Measurements from ENCODE around the gene ARHGAP19. TPM values are rescaled to one million over a fixed set of nuclear protein-coding genes. Genes with fewer than 3 reads are reported as not detected.
"Not testable (repeated sequence)": the region's sequence is repeated elsewhere in the genome, so short reads cannot be mapped to it uniquely, and the experiment has no call there.

Gene ARHGAP19
- total and polyA plus RNA-seq, 2 donors (not counting 1 experiment from before 2014, with no cell fraction given): 5.6 to 7.4 TPM

DNA sequence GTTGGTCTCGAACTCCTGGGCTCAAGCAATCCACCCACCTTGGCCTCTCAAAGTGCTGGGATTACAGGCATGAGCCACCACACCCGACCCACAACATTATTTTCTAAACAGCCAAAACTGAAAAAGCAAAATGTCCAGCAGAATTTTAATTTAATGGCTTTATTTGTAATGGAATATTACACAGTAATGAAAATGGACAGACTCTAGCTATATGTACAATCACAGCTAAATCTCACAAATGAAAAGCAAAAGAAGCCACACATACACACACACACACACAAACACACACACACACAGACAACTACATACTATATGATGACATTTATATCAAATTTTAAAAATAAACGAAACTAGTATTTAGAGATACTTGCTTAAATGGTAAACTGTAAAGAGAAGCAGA lies 18.7 kb downstream of the ARHGAP19 start:
- H3K9ac ChIP-seq (ENCODE audit: insufficient read depth, low read length): no peak overlapping the region
- no peak for TF ChIP-seq EZH2 (IDR thresholded peaks at IDR 0.05; ENCODE audit: low read length, missing control alignments)
- TF ChIP-seq, protein P1, sequence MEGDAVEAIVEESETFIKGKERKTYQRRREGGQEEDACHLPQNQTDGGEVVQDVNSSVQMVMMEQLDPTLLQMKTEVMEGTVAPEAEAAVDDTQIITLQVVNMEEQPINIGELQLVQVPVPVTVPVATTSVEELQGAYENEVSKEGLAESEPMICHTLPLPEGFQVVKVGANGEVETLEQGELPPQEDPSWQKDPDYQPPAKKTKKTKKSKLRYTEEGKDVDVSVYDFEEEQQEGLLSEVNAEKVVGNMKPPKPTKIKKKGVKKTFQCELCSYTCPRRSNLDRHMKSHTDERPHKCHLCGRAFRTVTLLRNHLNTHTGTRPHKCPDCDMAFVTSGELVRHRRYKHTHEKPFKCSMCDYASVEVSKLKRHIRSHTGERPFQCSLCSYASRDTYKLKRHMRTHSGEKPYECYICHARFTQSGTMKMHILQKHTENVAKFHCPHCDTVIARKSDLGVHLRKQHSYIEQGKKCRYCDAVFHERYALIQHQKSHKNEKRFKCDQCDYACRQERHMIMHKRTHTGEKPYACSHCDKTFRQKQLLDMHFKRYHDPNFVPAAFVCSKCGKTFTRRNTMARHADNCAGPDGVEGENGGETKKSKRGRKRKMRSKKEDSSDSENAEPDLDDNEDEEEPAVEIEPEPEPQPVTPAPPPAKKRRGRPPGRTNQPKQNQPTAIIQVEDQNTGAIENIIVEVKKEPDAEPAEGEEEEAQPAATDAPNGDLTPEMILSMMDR (conservative IDR thresholded peaks at IDR 0.05 in 1 of 2, IDR thresholded peaks at IDR 0.05 in 1 of 2; ENCODE audit: low read depth in 1 of 2, low read length in 2 of 2): no peak
- H3K27me3 ChIP-seq (ENCODE audit: control insufficient read depth, insufficient read depth, low read length): no peaks in the 10 kb centered on the region
- no peak overlapping the region for H3K4me2 ChIP-seq (ENCODE audit: extremely low read depth, insufficient read depth, low read length)
- DNase-seq (ENCODE audit: low read depth in 2 of 2): no peak
- no peak overlapping the region for H2AFZ ChIP-seq (ENCODE audit: low read length)
- H3K4me3 ChIP-seq (replicated peaks in 1 of 4; ENCODE audit: control extremely low read depth in 1 of 4, insufficient read depth in 1 of 4, low read depth in 3 of 4, low read length in 4 of 4): no peak overlapping the region
- H3K36me3 ChIP-seq (ENCODE audit: control insufficient read depth, insufficient read depth, low read length): no peaks in the 10 kb centered on the region
- peaks cover 8% of the 10 kb centered on the region for H3K79me2 ChIP-seq (ENCODE audit: control insufficient read depth, insufficient read depth, low read length)
- no peaks in the 10 kb centered on the region for H4K20me1 ChIP-seq (ENCODE audit: control insufficient read depth, extremely low read depth, insufficient read depth, low read length)
- H3K27ac ChIP-seq (ENCODE audit: insufficient read depth, low read length): no peak overlapping the region
- no peaks in the 10 kb centered on the region for H3K9me3 ChIP-seq (ENCODE audit: control insufficient read depth, insufficient read depth, low read depth, low read length)
- H3K4me1 ChIP-seq (ENCODE audit: control insufficient read depth, extremely low read depth, insufficient read depth, low read length): no peaks in the 10 kb centered on the region

DNA sequence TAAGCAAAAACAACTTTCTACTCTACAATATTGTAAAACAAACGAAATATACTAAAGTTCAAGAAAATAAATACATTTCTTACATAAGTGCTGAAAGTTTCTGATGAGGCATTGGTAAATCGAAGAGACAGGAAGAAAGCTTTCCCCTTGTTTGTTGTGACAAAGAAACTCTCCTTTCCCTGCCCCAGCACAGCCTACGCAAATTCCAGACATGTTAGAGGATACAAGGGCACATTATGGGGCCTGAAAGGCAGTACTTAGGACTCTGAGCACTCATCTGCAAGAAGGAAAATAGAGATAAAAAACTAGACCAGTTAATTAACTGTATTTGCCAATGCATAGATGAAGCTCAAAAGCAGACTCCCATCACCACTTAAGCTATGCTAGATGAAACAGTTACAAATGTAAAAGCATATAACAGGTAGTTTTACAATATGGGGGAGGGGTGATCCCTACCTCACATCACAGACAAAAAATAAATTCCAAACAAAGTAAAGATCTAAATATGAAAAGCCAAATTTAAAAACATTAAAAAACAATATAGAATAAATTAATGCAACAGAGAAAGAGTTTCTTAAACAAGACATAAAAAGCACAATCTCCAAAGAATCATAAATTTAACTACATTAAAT lies 21.8 kb downstream of the ARHGAP19 start:
- H4K20me1 ChIP-seq (ENCODE audit: control insufficient read depth, extremely low read depth, insufficient read depth, low read length): no peaks in the 10 kb centered on the region
- H3K9ac ChIP-seq (ENCODE audit: insufficient read depth, low read length): no peak overlapping the region
- no peak overlapping the region for H3K27ac ChIP-seq (ENCODE audit: insufficient read depth, low read length)
- H3K4me3 ChIP-seq (replicated peaks in 1 of 4; ENCODE audit: control extremely low read depth in 1 of 4, insufficient read depth in 1 of 4, low read depth in 3 of 4, low read length in 4 of 4): no peak overlapping the region
- no peaks in the 10 kb centered on the region for H3K9me3 ChIP-seq (ENCODE audit: control insufficient read depth, insufficient read depth, low read depth, low read length)
- H3K4me2 ChIP-seq (ENCODE audit: extremely low read depth, insufficient read depth, low read length): no peak overlapping the region
- H3K4me1 ChIP-seq (ENCODE audit: control insufficient read depth, extremely low read depth, insufficient read depth, low read length): no peaks in the 10 kb centered on the region
- TF ChIP-seq, protein P1 (conservative IDR thresholded peaks at IDR 0.05 in 1 of 2, IDR thresholded peaks at IDR 0.05 in 1 of 2; ENCODE audit: low read depth in 1 of 2, low read length in 2 of 2): no peak
- TF ChIP-seq EZH2 (IDR thresholded peaks at IDR 0.05; ENCODE audit: low read length, missing control alignments): no peak
- no peaks in the 10 kb centered on the region for H3K36me3 ChIP-seq (ENCODE audit: control insufficient read depth, insufficient read depth, low read length)
- DNase-seq (ENCODE audit: low read depth in 2 of 2): peak in 1 of 2 donors; percentile 78
- no peak overlapping the region for H2AFZ ChIP-seq (ENCODE audit: low read length)
- H3K79me2 ChIP-seq (ENCODE audit: control insufficient read depth, insufficient read depth, low read length): peaks cover 7% of the 10 kb centered on the region
- no peaks in the 10 kb centered on the region for H3K27me3 ChIP-seq (ENCODE audit: control insufficient read depth, insufficient read depth, low read length)

DNA sequence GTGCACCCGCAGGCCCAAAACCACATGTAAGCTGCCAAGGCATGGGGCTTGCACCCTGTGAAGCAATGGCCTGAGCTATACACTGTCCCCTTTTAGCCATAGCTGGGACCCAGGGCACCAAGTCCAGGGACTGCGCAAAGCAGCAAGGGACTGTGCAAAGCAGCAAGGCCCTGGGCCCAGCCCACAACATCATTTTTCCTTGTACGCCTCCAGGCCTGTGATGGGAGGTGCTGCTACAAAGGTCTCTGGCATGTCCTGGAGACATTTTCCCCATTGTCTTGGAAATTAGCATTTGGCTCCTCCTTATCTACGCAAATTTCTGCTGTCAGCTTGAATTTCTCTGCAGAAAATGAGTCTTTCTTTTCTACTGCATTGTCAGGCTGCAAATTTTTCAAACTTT lies 24.8 kb downstream of the ARHGAP19 start:
- H3K4me3 ChIP-seq (replicated peaks in 1 of 4; ENCODE audit: control extremely low read depth in 1 of 4, insufficient read depth in 1 of 4, low read depth in 3 of 4, low read length in 4 of 4): no peak overlapping the region
- no peaks in the 10 kb centered on the region for H4K20me1 ChIP-seq (ENCODE audit: control insufficient read depth, extremely low read depth, insufficient read depth, low read length)
- no peaks in the 10 kb centered on the region for H3K4me1 ChIP-seq (ENCODE audit: control insufficient read depth, extremely low read depth, insufficient read depth, low read length)
- TF ChIP-seq, protein P1 (conservative IDR thresholded peaks at IDR 0.05 in 1 of 2, IDR thresholded peaks at IDR 0.05 in 1 of 2; ENCODE audit: low read depth in 1 of 2, low read length in 2 of 2): no peak
- TF ChIP-seq EZH2 (IDR thresholded peaks at IDR 0.05; ENCODE audit: low read length, missing control alignments): no peak
- H3K27me3 ChIP-seq (ENCODE audit: control insufficient read depth, insufficient read depth, low read length): no peaks in the 10 kb centered on the region
- H3K9ac ChIP-seq (ENCODE audit: insufficient read depth, low read length): no peak overlapping the region
- H3K27ac ChIP-seq (ENCODE audit: insufficient read depth, low read length): no peak overlapping the region
- H3K9me3 ChIP-seq (ENCODE audit: control insufficient read depth, insufficient read depth, low read depth, low read length): no peaks in the 10 kb centered on the region
- no peaks in the 10 kb centered on the region for H3K36me3 ChIP-seq (ENCODE audit: control insufficient read depth, insufficient read depth, low read length)
- H3K4me2 ChIP-seq (ENCODE audit: extremely low read depth, insufficient read depth, low read length): no peak overlapping the region
- no peak for DNase-seq (ENCODE audit: low read depth in 2 of 2)
- H2AFZ ChIP-seq (ENCODE audit: low read length): no peak overlapping the region
- no peaks in the 10 kb centered on the region for H3K79me2 ChIP-seq (ENCODE audit: control insufficient read depth, insufficient read depth, low read length)

DNA sequence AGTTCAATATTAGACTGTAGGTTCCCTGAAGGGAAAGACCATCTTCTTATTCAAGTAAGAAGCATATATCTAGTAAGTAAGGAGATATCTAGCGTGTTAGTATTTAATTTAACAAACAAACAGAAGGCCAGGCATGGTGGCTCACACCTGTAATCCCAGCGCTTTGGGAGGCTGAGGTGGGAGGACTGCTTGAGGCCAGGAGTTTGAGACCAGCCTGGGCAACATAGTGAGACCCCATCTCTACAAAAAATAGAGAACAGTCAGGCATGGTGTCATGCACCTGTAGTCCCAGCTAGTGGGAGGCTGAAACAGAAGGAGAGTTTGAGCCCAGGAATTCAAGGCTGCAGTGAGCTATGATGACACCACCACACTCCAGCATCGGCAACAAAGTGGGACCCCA lies 27.3 kb downstream of the ARHGAP19 start:
- H3K27me3 ChIP-seq (ENCODE audit: control insufficient read depth, insufficient read depth, low read length); H3K9me3 ChIP-seq (ENCODE audit: control insufficient read depth, insufficient read depth, low read depth, low read length); H2AFZ ChIP-seq (ENCODE audit: low read length); H3K36me3 ChIP-seq (ENCODE audit: control insufficient read depth, insufficient read depth, low read length); H3K9ac ChIP-seq (ENCODE audit: insufficient read depth, low read length); H3K4me1 ChIP-seq (ENCODE audit: control insufficient read depth, extremely low read depth, insufficient read depth, low read length); H3K4me2 ChIP-seq (ENCODE audit: extremely low read depth, insufficient read depth, low read length); H3K4me3 ChIP-seq (replicated peaks in 1 of 4; ENCODE audit: control extremely low read depth in 1 of 4, insufficient read depth in 1 of 4, low read depth in 3 of 4, low read length in 4 of 4); H3K79me2 ChIP-seq (ENCODE audit: control insufficient read depth, insufficient read depth, low read length); H4K20me1 ChIP-seq (ENCODE audit: control insufficient read depth, extremely low read depth, insufficient read depth, low read length); DNase-seq (ENCODE audit: low read depth in 2 of 2); H3K27ac ChIP-seq (ENCODE audit: insufficient read depth, low read length): not testable (repeated sequence)
